Common myeloid progenitor, CD34-positive (primary cell): Measurements from ENCODE around the gene RPS25.
"Not testable (repeated sequence)": the region's sequence is repeated elsewhere in the genome, so short reads cannot be mapped to it uniquely, and the experiment has no call there.

Experiments
- CTCF ChIA-PET: fragments of 350-600 bp; sonication (Branson Sonifier 250); formaldehyde crosslinking; loops from one replicate; lab custom pipeline; 2021; ENCODE audit warnings: antibody characterized with exemption; lab: Charles Lee
- POLR2A ChIA-PET: fragments of 350-600 bp; sonication (Branson Sonifier 250); formaldehyde crosslinking; loops from one replicate; lab custom pipeline; 2021; ENCODE audit warnings: antibody characterized with exemption; lab: Charles Lee
- DNase-seq, 3 donors: peaks; one replicate each; pipeline versions ENCODE4 v3.0.0 to v3.0.0-alpha.2; 2013
- H3K27ac ChIP-seq, 2 experiments: 1 replicate in 1 of 2; 2 replicates in 1 of 2; pipeline ENCODE4 v1.7.0; 2013; ENCODE audit warnings: inconsistent platforms in 2 of 2, low read length in 2 of 2, mild to moderate bottlenecking in 2 of 2, low read depth in 1 of 2, moderate library complexity in 1 of 2; ENCODE audit not compliant: severe bottlenecking in 2 of 2, insufficient read depth in 1 of 2, poor library complexity in 1 of 2
- H3K27me3 ChIP-seq, 5 experiments: replicated peaks in 2 of 5; 1 replicate in 3 of 5; 2 replicates in 2 of 5; pipeline versions ENCODE4 v1.6.1 to v1.7.0; 2013; ENCODE audit warnings: low read length in 4 of 5, mild to moderate bottlenecking in 2 of 5, moderate library complexity in 2 of 5, inconsistent platforms in 1 of 5; ENCODE audit not compliant: insufficient read depth in 5 of 5, control insufficient read depth in 4 of 5
- H3K36me3 ChIP-seq, 4 experiments: 1 replicate in 2 of 4; 2 replicates in 2 of 4; pipeline versions ENCODE4 v1.6.1 to v1.7.0; 2013; ENCODE audit warnings: low read length in 3 of 4, control low read depth in 1 of 4, mild to moderate bottlenecking in 1 of 4; ENCODE audit not compliant: control insufficient read depth in 4 of 4, insufficient read depth in 4 of 4
- H3K4me1 ChIP-seq, 4 experiments: 1 replicate in 3 of 4; 2 replicates in 1 of 4; pipeline versions ENCODE4 v1.6.1 to v1.7.1; 2013; ENCODE audit warnings: low read length in 3 of 4, mild to moderate bottlenecking in 3 of 4, control low read depth in 1 of 4, inconsistent platforms in 1 of 4, moderate library complexity in 1 of 4; ENCODE audit not compliant: control insufficient read depth in 4 of 4, insufficient read depth in 4 of 4; ENCODE audit errors: control extremely low read depth in 1 of 4
- H3K4me3 ChIP-seq, 7 experiments: 1 replicate in 4 of 7; 2 replicates in 3 of 7; pipeline versions ENCODE4 v1.5.1 to v1.7.0; 2013; ENCODE audit warnings: mild to moderate bottlenecking in 7 of 7, low read length in 6 of 7, moderate library complexity in 6 of 7, inconsistent platforms in 2 of 7, low read depth in 2 of 7, control low read depth in 1 of 7; ENCODE audit not compliant: insufficient read depth in 4 of 7, control insufficient read depth in 1 of 7; ENCODE audit errors: extremely low read depth in 1 of 7
- H3K9me3 ChIP-seq, 5 experiments: 1 replicate in 4 of 5; 2 replicates in 1 of 5; pipeline versions ENCODE4 v1.6.1 to v1.7.1; 2013; ENCODE audit warnings: low read length in 4 of 5, mild to moderate bottlenecking in 2 of 5, inconsistent platforms in 1 of 5, low read depth in 1 of 5, moderate library complexity in 1 of 5; ENCODE audit not compliant: control insufficient read depth in 4 of 5, insufficient read depth in 2 of 5; ENCODE audit errors: control extremely low read depth in 1 of 5
- WGBS: methylation state at CpG from one replicate; pipeline ENCODE4 v1.1.5; 2013; ENCODE audit not compliant: insufficient coverage; 5-methylcytosine and 5-hydroxymethylcytosine counted together

RPS25 gene

GRCh38 chr11:118997627-118998387 lies 20.3 kb downstream of the RPS25 start, which contains the start of gene CENATAC:
Gene CENATAC (plus strand): TSS chr11:118998138. CDS start chr11:118998198, 60 bp downstream.
- WGBS = under 1% methylated on average over 52 of the region's 54 CpGs
- Histone ChIP-seq H3K27ac (peak within 1 kb of the TSS in 1 of 2 experiments; percentile 71), H3K9me3 (no peaks in the 10 kb centered on the region), H3K27me3 (no peaks in the 10 kb centered on the region), H3K4me3 (peak within 1 kb of the TSS; percentile 77 to 92 (median 83)), H3K4me1 (peaks cover 4 to 23% (median 21%) of the 10 kb centered on the region in 4 experiments), H3K36me3 (peaks cover 0 to 17% (median 9%) of the 10 kb centered on the region in 4 experiments)
- peak; percentile 79 to 84 (median 84) for DNase-seq
- CTCF ChIA-PET = interaction anchor here (0.9 to 2.4 kb wide), 8 partner anchors 11 to 104 kb away, joined by 3 to 9 read pairs (median 4); partner anchors contain the start of gene DPAGT1
- POLR2A ChIA-PET = interaction anchor here (0.7 kb wide), 1 partner anchor 207 kb away, joined by 3 read pairs; the partner anchor contains the start of gene DDX6

- DNase-seq = peak; percentile 70 to 84 (median 83)
- Histone ChIP-seq H3K36me3 (peaks cover 0 to 14% (median 8%) of the 10 kb centered on the region in 4 experiments), H3K9me3 (no peaks in the 10 kb centered on the region), H3K27ac (peak overlapping the region in 1 of 2 experiments; percentile 71), H3K4me3 (peak overlapping the region; percentile 77 to 92 (median 83)), H3K27me3 (no peaks in the 10 kb centered on the region), H3K4me1 (peaks cover 4 to 23% (median 21%) of the 10 kb centered on the region in 4 experiments)
- POLR2A ChIA-PET = interaction anchor here (0.7 kb wide), 1 partner anchor 206 kb away, joined by 3 read pairs; the partner anchor contains the start of gene DDX6
- 10% methylated on average over 20 of the region's 22 CpGs for WGBS
- CTCF ChIA-PET = interaction anchor here (0.9 to 1.7 kb wide), 6 partner anchors 12 to 105 kb away, joined by 3 to 5 read pairs (median 4); partner anchors contain the start of gene DPAGT1
Measured at GRCh38 chr11:118996926-118997626, 21.1 kb downstream of the RPS25 start.

GRCh38 chr11:118991486-118992038 lies 26.6 kb downstream of the RPS25 start:
- H3K36me3 ChIP-seq, DNase-seq, H3K9me3 ChIP-seq, POLR2A ChIA-PET, H3K27me3 ChIP-seq, H3K4me3 ChIP-seq, H3K27ac ChIP-seq, H3K4me1 ChIP-seq: not testable (repeated sequence)
- WGBS = 98% methylated on average over 26 of the region's 44 CpGs
- CTCF ChIA-PET = interaction anchor here (1.4 kb wide), 1 partner anchor 23 kb away, joined by 4 read pairs; no protein-coding TSS in a partner anchor

- WGBS = 94% methylated on average over 2 of the region's 5 CpGs
- ChIA-PET POLR2A (no interaction called here), CTCF (no interaction called here)
- Histone ChIP-seq H3K36me3 (no peaks in the 10 kb centered on the region), H3K4me3 (no peak overlapping the region), H3K9me3 (no peaks in the 10 kb centered on the region), H3K27me3 (no peaks in the 10 kb centered on the region), H3K27ac (no peak overlapping the region), H3K4me1 (no peaks in the 10 kb centered on the region)
- DNase-seq = no peak
Measured at GRCh38 chr11:118988280-118988679, 29.9 kb downstream of the RPS25 start.

GRCh38 chr11:118984825-118985224 lies 33.3 kb downstream of the RPS25 start:
- no peaks in the 10 kb centered on the region for H3K9me3 ChIP-seq

GRCh38 chr11:118984337-118984736 lies 33.8 kb downstream of the RPS25 start:
- peaks cover 0 to 14% (median 13%) of the 10 kb centered on the region in 4 experiments for H3K4me1 ChIP-seq
- H3K27ac ChIP-seq, POLR2A ChIA-PET, H3K27me3 ChIP-seq, DNase-seq, H3K9me3 ChIP-seq, H3K36me3 ChIP-seq, H3K4me3 ChIP-seq: not testable (repeated sequence)
- CTCF ChIA-PET = interaction anchor here (1.1 to 2.6 kb wide), 3 partner anchors 9 to 27 kb away, joined by 4 to 8 read pairs (median 5); partner anchors contain the start of genes CENATAC and UPK2
- WGBS = 98% methylated on average over 7 of the region's 8 CpGs

More at GRCh38 chr11:118984825-118985224, 33.3 kb downstream of the RPS25 start:
- H3K4me1 ChIP-seq = peaks cover 0 to 9% (median 9%) of the 10 kb centered on the region in 4 experiments
- no peak overlapping the region for H3K27ac ChIP-seq
- DNase-seq = no peak
- H3K4me3 ChIP-seq = no peak overlapping the region
- WGBS = 90% methylated on average over 2 of the region's 2 CpGs
- ChIA-PET CTCF (interaction anchor here (1.1 to 2.6 kb wide), 4 partner anchors 9 to 72 kb away, joined by 3 to 8 read pairs (median 4); partner anchors contain the start of genes CENATAC and UPK2), POLR2A (no interaction called here)
- H3K36me3 ChIP-seq = no peaks in the 10 kb centered on the region
- no peaks in the 10 kb centered on the region for H3K27me3 ChIP-seq
